Heart left ventricle (tissue), 16 donors: ENCODE measurements around the gene RAMP1. TPM values are rescaled to one million over a fixed set of nuclear protein-coding genes. Genes with fewer than 3 reads are reported as not detected.

Experiments
- ATAC-seq, 4 donors: fragments of 200-7000 bp; cut with Tn5 transposase; one replicate each; pipeline ENCODE4 v1.9.1; 2020 to 2022; ENCODE audit warnings: moderate library complexity in 4 of 4, mild to moderate bottlenecking in 3 of 4, moderate number of reproducible peaks in 1 of 4
- DNase-seq, 5 donors: peaks; one replicate each; pipeline ENCODE4 v3.0.0-alpha.2; 2020
- H3K27ac ChIP-seq, 12 donors: fragments of 200-600 bp; sonication (generic) in 4 of 12; one replicate each; pipeline versions ENCODE4 v1.5.0 to v1.8.0; 2016 to 2022; ENCODE audit warnings: mild to moderate bottlenecking in 2 of 12
- H3K27me3 ChIP-seq, 9 donors: fragments of 200-600 bp; sonication (generic) in 2 of 9; one replicate each; pipeline versions ENCODE4 v1.5.1 to v1.8.0; 2016 to 2022; ENCODE audit warnings: mild to moderate bottlenecking in 3 of 9
- H3K36me3 ChIP-seq, 9 donors: fragments of 200-600 bp; sonication (generic) in 2 of 9; one replicate each; pipeline versions ENCODE4 v1.5.0 to v1.8.0; 2018 to 2022; ENCODE audit warnings: mild to moderate bottlenecking in 2 of 9
- H3K4me1 ChIP-seq, 12 donors: fragments of 200-600 bp; sonication (generic) in 4 of 12; one replicate each; pipeline versions ENCODE4 v1.5.0 to v1.8.0; 2016 to 2022; ENCODE audit warnings: mild to moderate bottlenecking in 3 of 12
- H3K4me3 ChIP-seq, 12 donors: fragments of 200-600 bp; sonication (generic) in 4 of 12; one replicate each; pipeline versions ENCODE4 v1.5.0 to v1.8.0; 2017 to 2022; ENCODE audit warnings: mild to moderate bottlenecking in 9 of 12, moderate library complexity in 4 of 12
- H3K9me3 ChIP-seq, 12 donors: fragments of 200-600 bp; sonication (generic) in 4 of 12; one replicate each; pipeline versions ENCODE4 v1.5.0 to v1.8.0; 2016 to 2022; ENCODE audit warnings: mild to moderate bottlenecking in 1 of 12
- POLR2A ChIP-seq, 2 donors: fragments of 450-650 bp; IDR thresholded peaks; one replicate each; pipeline ENCODE4 v1.6.1; 2017; ENCODE audit warnings: antibody characterized with exemption in 2 of 2, mild to moderate bottlenecking in 2 of 2, moderate library complexity in 2 of 2
- WGBS, 4 donors: extraction: QIAGEN DNeasy Blood & Tissue Kit in 2 of 4; methylation state at CpG; one replicate each; pipeline versions ENCODE4 v1.1.5 to v1.1.7; 2013 to 2018; 5-methylcytosine and 5-hydroxymethylcytosine counted together
- intact Hi-C, 10 donors: fragments of 100-400 bp; cut with DNase I; formaldehyde crosslinking; loops; one replicate each; pipeline versions ENCODE4 v1.11.1 to v1.14.2; 2022
- polyA plus RNA-seq, 2 donors: library from polyadenylated mRNA; stranded (reverse); fragments of 200-250 nt; gene quantifications; one replicate each; pipeline ENCODE4 v1.2.3, GENCODE V29; 2013
- total RNA-seq, 9 donors: library from RNA; depleted of rRNA in 2 of 9; stranded (reverse); fragments of >200 nt in 2 of 9; fragmentation: NEBNext Ultra II Directional in 3 of 9; extraction: Animal tissue kit (Norgen Biotek cat#: 25700) in 3 of 9; gene quantifications; one replicate each; pipeline versions ENCODE4 v1.1.0 to v1.2.4, GENCODE V29; 2016 to 2023
- TF ChIP-seq, protein P1 (sequence below), 12 donors: fragments of 200-600 bp; sonication (generic) in 4 of 12; IDR thresholded peaks; one replicate each; pipeline versions ENCODE4 v1.5.0 to v1.8.0; 2018 to 2022; ENCODE audit warnings: antibody characterized with exemption in 12 of 12, mild to moderate bottlenecking in 5 of 12
- donor health status: ischemic (EF 13 %, LVEDD 7.1; RV severe dilation, severe dysfunction).
- donor health status: healthy with polysubstance abuse.
- donor health status: DM: no; HTN: yes; CAD: no.
- donor health status: DM: no; HTN: no; CAD: no.
- donor health status: ischemic (EF 25% LVEDD 6.9; RV normal size, moderate dysfunction).
- donor health status: ischemic (EF 25% LVEDD 5.7; RV mildly dilated, moderate dysfunction).
- donor health status: healthy.
- donor health status: DM: yes; HTN: yes; CAD: no.
- donor health status: ischemic (EF 35%, LVEDD 5.7; RV mildly dilated, moderate dysfunction).
- donor health status: nonischemic (EF 11% LVEDD 7.7; RV severe dilation, severe dysfunction).
- donor health status: DM: yes; HTN: yes; CAD: no.
- donor health status: PGD.
- donor health status: ischemic (EF 29% LVEDD 5.4; RV normal size, mild dysfunction).
- donor health status: nonischemic (EF 23%, LVEDD 6.1; RV moderate dilation, normal function).

RAMP1 gene
- total and polyA plus RNA-seq, 11 donors: 36.5 to 1,114 (median 201) TPM

- Histone ChIP-seq H3K27me3 (no peaks in the 10 kb centered on the region), H3K27ac (peak overlapping the region; percentile 80 to 99 (median 95)), H3K4me3 (no peak overlapping the region), H3K9me3 (no peaks in the 10 kb centered on the region), H3K4me1 (peaks cover 0 to 79% (median 34%) of the 10 kb centered on the region in 12 donors), H3K36me3 (no peaks in the 10 kb centered on the region)
- intact Hi-C loops: no loop called here
- no peak for TF ChIP-seq POLR2A (IDR thresholded peaks at IDR 0.05)
- TF ChIP-seq, protein P1, sequence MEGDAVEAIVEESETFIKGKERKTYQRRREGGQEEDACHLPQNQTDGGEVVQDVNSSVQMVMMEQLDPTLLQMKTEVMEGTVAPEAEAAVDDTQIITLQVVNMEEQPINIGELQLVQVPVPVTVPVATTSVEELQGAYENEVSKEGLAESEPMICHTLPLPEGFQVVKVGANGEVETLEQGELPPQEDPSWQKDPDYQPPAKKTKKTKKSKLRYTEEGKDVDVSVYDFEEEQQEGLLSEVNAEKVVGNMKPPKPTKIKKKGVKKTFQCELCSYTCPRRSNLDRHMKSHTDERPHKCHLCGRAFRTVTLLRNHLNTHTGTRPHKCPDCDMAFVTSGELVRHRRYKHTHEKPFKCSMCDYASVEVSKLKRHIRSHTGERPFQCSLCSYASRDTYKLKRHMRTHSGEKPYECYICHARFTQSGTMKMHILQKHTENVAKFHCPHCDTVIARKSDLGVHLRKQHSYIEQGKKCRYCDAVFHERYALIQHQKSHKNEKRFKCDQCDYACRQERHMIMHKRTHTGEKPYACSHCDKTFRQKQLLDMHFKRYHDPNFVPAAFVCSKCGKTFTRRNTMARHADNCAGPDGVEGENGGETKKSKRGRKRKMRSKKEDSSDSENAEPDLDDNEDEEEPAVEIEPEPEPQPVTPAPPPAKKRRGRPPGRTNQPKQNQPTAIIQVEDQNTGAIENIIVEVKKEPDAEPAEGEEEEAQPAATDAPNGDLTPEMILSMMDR (IDR thresholded peaks at IDR 0.05): no peak
- peak in 1 of 5 donors; percentile 24 for DNase-seq
- no peak for ATAC-seq
- WGBS, 4 donors: 86 to 93% (median 89%) methylated on average over 2 to 12 of the region's 12 CpGs
Measured at GRCh38 chr2:237894986-237895543, 35.6 kb downstream of the RAMP1 start.

DNA sequence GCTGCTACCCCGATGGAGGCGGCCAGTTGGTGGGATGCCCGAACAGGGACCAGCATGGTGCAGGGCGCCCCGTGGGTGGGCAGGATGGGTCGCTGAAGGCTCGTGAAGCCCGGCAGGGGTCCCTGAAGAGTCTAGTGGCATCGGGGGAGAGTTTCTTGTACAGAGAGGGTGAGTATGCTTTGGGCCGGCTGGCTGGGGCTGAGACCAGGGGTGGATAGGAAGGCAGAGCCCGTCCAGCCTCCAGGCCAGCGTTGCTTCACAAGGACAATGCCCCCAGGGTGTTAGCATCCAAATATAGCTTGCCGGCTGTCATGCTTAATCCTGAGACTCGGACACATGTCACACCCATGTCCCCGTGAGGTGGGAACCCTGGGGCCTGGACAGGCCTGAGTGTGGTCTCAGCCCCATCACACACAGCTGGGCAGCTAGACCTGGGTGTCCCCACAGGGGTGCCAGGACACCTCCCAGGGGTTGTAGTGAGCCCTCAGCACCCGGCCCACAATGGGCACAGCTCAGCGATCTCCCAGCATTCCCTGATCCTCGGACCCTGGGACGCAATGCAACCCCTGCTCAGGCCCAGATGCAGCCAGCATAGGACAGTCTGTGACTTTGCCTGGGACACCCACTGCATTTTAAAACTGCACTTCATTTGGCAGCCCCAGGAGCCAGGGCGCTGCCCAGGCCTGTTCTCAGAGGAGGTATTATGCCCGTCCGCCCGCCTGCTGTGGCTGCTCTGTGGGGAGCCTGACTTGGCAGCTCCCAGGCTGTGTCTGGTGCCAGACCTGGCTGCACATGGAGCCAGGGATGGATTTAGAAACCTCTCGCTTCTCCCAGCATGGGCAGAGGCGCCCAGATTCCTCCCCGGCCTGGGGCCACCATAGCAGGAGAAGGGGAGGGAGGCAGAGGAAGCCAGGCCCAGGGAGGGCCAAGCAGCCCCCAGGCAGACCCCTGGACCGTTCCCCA, 36.4 kb downstream of the RAMP1 start:
- no peak for TF ChIP-seq POLR2A (IDR thresholded peaks at IDR 0.05)
- TF ChIP-seq, protein P1 (IDR thresholded peaks at IDR 0.05): no peak
- Histone ChIP-seq H3K9me3 (no peaks in the 10 kb centered on the region), H3K27ac (peak overlapping the region; percentile 80 to 99 (median 95)), H3K36me3 (no peaks in the 10 kb centered on the region), H3K4me3 (no peak overlapping the region), H3K27me3 (no peaks in the 10 kb centered on the region), H3K4me1 (peaks cover 0 to 80% (median 34%) of the 10 kb centered on the region in 12 donors)
- peak in 4 of 5 donors; percentile 75 to 90 (median 84) for DNase-seq
- peak; percentile 83 to 90 (median 85) for ATAC-seq
- WGBS, 4 donors: 54 to 70% (median 60%) methylated on average over 14 to 27 of the region's 27 CpGs
- intact Hi-C loops: no loop called here

DNA sequence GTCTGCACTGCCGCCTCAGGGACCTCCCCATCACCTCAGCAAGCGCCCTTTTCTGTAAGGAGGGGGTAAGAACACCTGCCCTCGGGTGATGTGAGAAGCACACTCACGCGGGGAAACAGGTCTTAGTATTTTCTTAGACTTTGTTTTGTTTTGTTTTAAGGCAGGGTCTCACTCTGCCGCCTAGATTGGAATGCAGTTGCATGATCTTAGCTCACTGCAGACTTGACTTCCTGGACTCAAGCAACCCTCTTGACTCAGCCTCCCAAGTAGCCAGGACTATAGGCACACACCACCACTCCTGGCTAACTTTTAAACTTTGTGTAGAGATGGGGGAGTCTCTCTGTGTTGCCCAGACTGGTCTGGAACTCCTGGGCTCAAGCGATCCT, 37.1 kb downstream of the RAMP1 start:
- no peak overlapping the region for H3K4me3 ChIP-seq
- H3K9me3 ChIP-seq: no peaks in the 10 kb centered on the region
- no peaks in the 10 kb centered on the region for H3K36me3 ChIP-seq
- TF ChIP-seq, protein P1 (IDR thresholded peaks at IDR 0.05): no peak
- TF ChIP-seq POLR2A (IDR thresholded peaks at IDR 0.05): no peak
- intact Hi-C loops: no loop called here
- DNase-seq (no peak), ATAC-seq (no peak)
- peak overlapping the region; percentile 80 to 99 (median 95) for H3K27ac ChIP-seq
- H3K4me1 ChIP-seq: peaks cover 0 to 83% (median 34%) of the 10 kb centered on the region in 12 donors
- 66 to 76% (median 70%) methylated on average over 5 to 7 of the region's 7 CpGs for WGBS, 4 donors
- H3K27me3 ChIP-seq: no peaks in the 10 kb centered on the region

- WGBS, 4 donors: 80 to 89% (median 87%) methylated on average over 7 to 10 of the region's 10 CpGs
- no peak for ATAC-seq
- peak in 1 of 5 donors; percentile 24 for DNase-seq
- H3K27ac ChIP-seq: peak overlapping the region; percentile 80 to 99 (median 95)
- TF ChIP-seq, protein P1 (IDR thresholded peaks at IDR 0.05): no peak
- no peak for TF ChIP-seq POLR2A (IDR thresholded peaks at IDR 0.05)
- H3K4me3 ChIP-seq: no peak overlapping the region
- no peaks in the 10 kb centered on the region for H3K27me3 ChIP-seq
- H3K36me3 ChIP-seq: no peaks in the 10 kb centered on the region
- no peaks in the 10 kb centered on the region for H3K9me3 ChIP-seq
- H3K4me1 ChIP-seq: peaks cover 0 to 83% (median 34%) of the 10 kb centered on the region in 12 donors
- intact Hi-C loops: no loop called here
Measured at GRCh38 chr2:237896956-237897355, 37.5 kb downstream of the RAMP1 start.
